ENCODE measurements around the gene SLC2A8.

DNA sequence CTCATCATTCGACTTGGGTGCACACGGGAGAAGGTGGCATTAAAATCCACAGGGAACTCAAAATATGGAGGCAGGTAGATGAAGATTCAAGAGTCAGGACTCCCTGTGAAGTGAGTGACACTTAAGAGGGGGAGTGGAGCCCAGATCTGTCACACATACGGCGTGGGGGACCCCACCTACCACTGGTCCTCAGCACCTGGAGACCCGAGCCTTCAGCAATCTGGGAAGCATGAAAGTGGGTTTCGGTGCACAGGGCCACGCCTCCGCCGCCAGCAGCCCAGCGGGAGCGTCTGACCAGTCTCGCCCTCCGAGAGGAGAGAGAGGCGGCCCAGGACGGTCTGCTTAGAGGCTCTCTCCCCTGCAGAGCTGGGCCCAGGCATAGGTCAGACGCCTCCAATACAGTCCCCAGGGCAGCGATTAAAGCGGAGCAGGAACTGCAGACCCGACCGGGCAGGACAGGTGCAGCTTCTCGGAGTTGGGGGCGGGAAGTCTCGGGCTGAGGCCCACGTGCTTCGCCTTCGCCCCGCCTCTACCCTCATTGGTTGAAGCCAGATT is 639 bp upstream of the SLC2A8 start:
- TF ChIP-seq, protein P1, sequence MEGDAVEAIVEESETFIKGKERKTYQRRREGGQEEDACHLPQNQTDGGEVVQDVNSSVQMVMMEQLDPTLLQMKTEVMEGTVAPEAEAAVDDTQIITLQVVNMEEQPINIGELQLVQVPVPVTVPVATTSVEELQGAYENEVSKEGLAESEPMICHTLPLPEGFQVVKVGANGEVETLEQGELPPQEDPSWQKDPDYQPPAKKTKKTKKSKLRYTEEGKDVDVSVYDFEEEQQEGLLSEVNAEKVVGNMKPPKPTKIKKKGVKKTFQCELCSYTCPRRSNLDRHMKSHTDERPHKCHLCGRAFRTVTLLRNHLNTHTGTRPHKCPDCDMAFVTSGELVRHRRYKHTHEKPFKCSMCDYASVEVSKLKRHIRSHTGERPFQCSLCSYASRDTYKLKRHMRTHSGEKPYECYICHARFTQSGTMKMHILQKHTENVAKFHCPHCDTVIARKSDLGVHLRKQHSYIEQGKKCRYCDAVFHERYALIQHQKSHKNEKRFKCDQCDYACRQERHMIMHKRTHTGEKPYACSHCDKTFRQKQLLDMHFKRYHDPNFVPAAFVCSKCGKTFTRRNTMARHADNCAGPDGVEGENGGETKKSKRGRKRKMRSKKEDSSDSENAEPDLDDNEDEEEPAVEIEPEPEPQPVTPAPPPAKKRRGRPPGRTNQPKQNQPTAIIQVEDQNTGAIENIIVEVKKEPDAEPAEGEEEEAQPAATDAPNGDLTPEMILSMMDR (conservative IDR thresholded peaks at IDR 0.05; ENCODE audit: low read depth, low read length) = no peak
- no peak for TF ChIP-seq EZH2phosphoT487 (IDR thresholded peaks at IDR 0.05; ENCODE audit: borderline replicate concordance, low read length)
- no peak for TF ChIP-seq EZH2 (IDR thresholded peaks at IDR 0.05; ENCODE audit: low read length, unreplicated experiment)

All from PC-3 (cell line).